Mesenteric fat pad (tissue), 1 donor: ENCODE results near the gene SNRK. TPM values are rescaled to one million over a fixed set of nuclear protein-coding genes. Genes with fewer than 3 reads are reported as not detected.

ENCODE experiments used
- DNase-seq: peaks from one replicate; pipeline ENCODE4 v3.0.0-alpha.2; 2020; ENCODE audit warnings: low spot score
- long read RNA-seq: library from polyadenylated mRNA; unstranded; transcript quantifications from one replicate; pipeline ENCODE4 v2.0.0, GENCODE V29; 2020
- total RNA-seq: library from RNA; stranded (reverse); fragmentation: NEBNext Ultra II Directional; extraction: Animal tissue kit (Norgen Biotek cat#: 25700); gene quantifications from one replicate; pipeline ENCODE4 v1.2.1, GENCODE V29; 2021
- donor health status: DM: yes; HTN: yes; CAD: no.

The SNRK gene, protein sequence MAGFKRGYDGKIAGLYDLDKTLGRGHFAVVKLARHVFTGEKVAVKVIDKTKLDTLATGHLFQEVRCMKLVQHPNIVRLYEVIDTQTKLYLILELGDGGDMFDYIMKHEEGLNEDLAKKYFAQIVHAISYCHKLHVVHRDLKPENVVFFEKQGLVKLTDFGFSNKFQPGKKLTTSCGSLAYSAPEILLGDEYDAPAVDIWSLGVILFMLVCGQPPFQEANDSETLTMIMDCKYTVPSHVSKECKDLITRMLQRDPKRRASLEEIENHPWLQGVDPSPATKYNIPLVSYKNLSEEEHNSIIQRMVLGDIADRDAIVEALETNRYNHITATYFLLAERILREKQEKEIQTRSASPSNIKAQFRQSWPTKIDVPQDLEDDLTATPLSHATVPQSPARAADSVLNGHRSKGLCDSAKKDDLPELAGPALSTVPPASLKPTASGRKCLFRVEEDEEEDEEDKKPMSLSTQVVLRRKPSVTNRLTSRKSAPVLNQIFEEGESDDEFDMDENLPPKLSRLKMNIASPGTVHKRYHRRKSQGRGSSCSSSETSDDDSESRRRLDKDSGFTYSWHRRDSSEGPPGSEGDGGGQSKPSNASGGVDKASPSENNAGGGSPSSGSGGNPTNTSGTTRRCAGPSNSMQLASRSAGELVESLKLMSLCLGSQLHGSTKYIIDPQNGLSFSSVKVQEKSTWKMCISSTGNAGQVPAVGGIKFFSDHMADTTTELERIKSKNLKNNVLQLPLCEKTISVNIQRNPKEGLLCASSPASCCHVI
- 59.1 TPM for total RNA-seq
- long read RNA-seq, full-length matches to known transcripts: 1 of 37 reads
- long read RNA-seq, partial matches to known transcripts: 18 of 37 reads
- long read RNA-seq, other reads (novel, unspliced or antisense): 18 of 37 reads

DNA sequence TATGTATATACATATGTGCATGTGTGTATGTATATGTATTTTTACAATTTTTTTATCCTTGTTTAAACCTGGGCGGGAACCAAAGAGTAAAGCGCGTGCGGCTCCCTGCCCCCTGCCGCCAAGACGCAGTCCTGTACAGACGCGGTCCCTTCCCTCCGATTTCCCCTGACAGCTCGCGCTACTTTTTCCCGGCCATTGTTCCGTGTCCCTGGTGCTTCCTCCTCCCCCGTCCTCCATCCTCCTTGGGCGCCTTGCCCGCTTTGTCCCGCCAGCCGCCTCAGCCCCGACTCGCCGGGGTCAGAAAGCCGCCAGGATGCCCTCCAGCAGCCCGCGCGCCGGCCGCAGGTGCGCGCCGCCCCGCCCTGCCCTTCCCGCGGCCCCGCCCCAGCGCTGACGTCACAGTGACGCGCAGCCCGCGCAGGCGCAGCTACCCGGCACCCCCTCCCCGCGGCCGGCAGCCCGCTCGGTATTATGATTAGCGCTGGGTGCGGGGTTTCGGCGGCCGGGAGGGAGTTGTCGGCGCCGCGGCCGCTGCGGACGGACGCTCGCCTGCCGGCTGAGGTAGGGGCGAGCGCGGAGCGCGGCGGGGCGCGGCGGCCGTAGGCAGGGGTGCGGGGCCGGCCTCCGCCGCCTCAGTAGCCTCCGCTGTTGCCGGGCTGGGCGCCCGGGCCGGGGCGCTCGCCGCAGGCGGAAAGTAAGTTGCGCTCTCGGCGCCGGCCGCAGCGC, at the start of gene SNRK:
Gene SNRK (plus strand): TSS at position 426 of the 726 bp plus-strand sequence. CDS start 16,664 bp downstream, outside the sequence.
- DNase-seq: peak; percentile 99

DNA sequence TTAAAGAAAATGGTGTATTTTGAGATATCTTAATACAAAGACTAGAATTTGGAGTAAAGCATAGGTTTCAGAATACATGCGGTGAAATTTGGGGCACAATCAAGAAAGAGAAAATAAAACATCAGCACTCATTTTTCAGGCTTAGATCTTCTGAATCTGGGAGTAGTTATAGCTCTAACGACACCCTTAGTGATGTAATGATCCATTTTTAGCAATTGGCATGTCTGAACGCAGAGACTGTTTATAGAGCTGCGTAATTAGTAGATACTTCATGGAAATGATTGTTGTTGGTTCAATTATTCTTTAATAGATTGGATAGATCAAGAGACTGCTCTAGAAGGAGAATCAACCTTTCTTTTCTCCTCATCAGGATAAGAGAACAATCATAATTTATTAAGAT, 47.5 kb upstream of the SNRK start:
- DNase-seq: no peak

DNA sequence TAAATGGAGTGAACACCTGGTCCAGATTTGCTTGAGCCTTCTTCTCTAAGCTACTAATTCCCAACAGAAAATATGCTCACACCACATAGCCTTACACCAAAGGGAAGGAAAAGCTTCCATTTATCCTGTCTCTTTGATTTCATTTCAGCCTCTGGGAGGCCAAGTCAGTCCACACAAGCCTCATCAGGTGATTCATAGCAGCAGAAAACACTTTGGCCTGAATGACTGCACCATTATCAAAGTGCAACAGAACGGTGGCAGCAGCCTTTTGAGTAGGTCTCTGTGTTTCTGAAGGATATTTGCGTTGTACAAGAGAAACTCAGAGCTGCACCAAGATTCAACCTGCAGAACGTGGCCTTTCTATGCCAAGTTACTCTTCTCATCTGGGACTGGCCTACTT, 46.6 kb upstream of the SNRK start:
- DNase-seq: no peak

DNA sequence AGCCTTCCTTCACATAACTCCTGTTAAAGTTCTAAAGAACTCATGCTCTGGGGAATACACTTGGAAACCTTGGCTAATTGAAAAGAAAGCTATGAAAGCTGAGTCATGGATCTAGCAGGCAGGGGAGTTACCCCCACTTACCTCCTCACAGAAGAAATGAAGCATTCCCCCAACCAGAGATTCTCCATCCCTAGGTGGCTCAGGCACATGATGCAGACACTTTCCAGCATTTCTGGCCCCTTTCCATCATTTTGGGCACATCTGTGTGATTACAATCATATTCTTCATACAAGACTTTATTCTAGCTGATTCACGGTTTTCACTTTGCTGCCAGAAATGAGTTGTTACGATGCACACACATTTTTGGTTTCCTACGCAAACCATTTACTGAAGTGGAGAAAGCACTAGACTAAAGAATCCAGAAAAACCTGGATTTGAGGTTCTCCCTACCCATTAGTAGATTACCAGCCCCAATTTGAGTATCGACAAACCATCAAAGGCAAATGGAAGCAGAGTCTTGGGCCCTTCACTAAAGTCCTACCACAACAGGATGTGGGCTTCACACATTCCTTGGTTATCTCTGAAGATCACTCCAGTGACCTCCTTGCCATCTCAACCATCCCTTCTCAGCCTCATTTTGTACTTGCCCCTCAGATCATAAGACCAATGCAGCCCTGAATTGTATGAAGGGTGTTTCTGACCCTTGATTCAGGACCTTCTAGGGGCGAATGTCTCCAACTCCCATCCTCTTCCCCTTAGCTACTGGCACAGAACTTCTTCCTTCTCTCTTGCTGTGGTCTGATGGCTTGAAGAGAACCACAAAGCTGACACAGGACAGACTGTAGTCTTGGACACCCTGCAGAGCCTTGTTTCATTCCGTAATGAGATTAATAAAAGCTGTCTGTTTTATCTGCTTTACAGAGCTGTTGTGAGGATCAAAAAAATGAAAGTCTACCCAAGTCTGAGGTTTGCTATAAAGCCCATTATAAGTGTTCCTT, 42.5 kb upstream of the SNRK start:
- no peak for DNase-seq

DNA sequence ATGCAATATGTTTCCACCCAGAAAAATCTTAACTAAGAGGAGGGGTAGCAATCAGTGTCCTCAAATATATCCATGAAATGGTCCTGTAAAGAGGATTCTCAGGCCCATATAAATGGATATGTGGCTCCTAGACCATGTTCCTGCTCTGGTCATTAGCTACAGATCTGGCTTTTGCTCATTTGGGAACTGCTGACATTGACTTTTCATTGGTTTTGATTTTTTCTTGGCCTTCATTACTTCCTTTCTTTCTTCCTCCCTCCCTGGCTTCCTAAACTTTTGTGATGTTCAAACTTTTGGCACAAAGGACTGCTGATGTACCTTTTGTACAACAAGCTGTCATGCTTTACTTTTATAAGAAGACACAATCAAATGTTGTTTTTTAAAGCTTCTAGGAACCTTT, 41.6 kb upstream of the SNRK start:
- no peak for DNase-seq

DNA sequence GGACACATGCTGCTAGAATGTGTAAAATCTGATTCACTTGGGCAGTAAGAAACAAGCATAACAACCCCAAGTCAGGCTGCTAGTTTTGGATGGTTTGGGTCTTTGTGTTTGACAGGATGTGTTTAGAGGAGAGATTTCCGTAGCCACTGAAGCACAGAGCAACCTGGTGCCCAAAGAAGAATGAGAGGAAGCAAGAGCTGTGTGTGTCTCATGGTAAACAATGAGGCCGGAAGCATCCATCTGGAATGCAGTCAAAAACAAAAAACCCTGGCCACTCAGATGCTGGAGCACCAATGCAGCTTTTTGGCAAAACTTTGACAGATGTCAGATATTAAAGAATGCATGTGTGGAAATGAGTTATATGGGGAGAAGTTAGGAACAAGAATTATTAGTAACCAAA, 39.4 kb upstream of the SNRK start:
- DNase-seq: no peak

DNA sequence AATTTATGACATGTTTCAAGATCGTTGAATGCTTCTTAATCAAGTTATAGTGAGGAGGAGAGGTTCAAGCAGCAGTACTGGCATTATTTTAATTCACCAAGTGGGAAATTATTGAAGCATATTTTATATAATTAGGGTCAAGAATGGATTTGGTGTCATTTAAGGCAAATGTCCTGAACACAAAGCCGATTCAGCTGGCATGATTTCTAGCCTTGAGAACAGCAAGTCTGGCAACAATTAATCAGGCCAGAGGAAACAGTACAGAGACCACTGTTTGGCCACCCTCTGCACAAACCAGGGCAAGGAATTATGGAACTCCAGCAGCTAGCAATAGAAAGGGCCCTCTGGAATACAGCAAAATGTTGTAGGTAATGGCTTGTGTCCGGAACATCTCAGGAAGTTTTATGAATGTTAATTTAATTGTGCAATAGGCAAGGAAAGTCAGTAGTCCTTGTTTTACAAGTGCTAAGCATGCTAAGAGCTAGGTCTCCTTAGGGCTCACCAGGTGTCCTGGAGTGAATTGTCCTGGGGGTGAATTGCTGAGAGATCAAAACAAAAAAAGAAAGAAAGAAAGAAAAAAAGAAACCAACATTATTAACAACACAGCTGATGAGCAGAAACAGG, 38.7 kb upstream of the SNRK start:
- DNase-seq: no peak

DNA sequence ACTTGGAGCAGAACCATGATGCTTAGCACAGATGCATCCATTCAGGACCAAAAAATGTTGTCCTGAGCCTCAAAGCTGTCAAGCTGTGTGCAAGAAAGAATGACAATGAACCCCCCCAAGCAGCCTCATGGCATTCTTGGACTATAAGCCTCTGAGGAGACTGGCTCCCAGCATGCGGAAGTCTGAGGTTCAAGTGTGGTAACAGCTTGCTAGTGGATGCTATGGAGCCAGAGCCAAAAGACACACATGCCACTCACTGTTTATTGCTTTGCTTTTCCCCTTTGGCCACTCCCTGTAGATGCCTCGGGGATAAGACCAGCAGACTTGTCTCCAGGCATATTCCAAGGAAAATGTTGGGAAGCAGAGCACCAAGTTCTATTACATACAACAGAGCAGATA, 38.2 kb upstream of the SNRK start:
- no peak for DNase-seq

DNA sequence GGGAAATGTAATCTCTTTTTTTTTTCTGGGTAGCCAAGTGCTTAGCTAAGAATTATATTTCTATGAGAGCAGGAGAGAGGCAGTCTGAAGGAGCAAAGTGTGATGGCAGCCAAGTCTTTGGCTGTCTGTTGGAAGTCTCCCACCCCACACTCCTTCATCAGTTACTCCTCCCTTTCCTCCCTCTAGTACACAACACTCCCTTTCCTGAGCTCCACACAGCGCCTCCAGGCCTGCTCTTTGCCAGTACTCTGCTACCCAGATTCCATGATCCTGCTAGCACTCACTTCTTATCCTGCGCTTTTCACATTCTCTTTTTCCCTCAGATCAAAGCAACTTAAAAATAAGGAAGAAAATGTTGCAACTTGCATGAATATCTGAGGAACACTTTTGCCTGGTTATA, 37.4 kb upstream of the SNRK start:
- DNase-seq: no peak

DNA sequence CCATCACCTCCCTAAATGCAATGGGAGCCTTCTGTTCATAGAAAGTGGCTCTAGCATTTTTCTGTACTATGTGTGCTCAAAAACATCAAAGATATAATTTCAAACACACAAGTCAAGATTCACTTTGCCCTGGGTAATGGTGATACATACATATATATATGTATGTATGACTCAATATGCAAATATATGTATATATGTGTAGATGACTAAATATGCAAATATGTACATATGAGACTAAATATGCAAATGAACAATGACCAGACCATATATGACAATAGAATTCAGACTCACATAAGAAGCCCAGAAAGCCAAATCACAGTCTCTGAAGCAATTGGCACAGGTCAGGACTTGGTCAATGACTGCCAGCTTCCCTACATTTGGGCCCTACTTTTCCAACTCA, 36.9 kb upstream of the SNRK start:
- no peak for DNase-seq

DNA sequence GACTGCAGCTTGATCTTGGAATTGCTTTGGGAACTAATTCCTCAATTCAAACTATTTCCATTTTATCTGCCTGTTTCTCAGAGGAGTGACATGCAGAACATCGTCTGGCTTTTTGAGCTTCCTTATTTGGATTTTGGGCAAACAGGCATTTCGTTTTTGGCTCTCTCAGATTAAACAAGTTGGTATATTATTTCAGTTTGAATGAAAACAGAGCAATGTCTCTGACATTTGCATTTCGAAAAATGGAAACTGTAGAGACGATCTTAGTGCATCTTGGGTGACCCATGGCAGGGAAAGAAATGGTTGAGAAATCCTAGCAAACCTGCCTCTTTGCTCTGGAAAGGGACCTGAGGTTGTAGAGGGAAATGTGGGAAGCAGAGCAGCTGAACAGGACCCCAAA, 33.0 kb upstream of the SNRK start:
- DNase-seq: no peak

DNA sequence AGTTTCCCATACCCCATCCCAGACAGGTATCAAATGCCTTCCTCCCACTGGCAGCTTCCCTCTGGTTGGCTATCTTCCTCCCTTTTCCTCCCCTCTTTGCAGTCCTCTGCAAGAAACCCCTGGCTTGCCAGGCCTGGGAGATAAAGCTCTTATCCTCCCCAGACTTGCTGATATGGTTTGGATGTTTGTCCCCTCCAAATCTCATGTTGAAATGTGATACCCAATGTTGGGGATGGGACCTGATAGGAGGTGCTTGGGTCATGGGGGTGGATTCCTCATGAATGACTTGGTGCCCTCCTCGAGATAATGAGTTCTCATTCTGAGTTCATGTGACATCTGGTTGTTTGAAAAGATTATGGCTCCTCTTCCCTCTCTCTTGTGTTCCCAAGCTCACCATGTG, 32.2 kb upstream of the SNRK start:
- DNase-seq: no peak

DNA sequence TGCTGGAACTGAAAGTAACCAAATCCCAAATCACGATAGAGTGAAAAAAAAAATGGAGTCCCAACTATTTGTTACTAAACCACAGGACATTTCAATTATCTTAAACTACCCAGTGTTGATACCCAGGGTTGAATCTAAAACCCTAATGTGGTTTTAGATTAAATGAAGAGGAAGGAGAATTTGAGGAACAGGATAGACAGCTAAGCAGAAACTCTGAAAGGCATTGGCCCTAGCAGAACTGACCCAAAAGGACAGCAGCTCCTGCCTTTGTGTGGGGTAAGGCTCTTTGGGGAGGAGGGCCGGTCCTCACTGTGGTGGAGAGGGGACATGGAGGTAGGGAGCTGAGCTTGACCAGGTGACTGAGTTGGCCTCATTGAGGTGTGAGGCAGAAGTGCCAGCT, 30.7 kb upstream of the SNRK start:
- DNase-seq: no peak

DNA sequence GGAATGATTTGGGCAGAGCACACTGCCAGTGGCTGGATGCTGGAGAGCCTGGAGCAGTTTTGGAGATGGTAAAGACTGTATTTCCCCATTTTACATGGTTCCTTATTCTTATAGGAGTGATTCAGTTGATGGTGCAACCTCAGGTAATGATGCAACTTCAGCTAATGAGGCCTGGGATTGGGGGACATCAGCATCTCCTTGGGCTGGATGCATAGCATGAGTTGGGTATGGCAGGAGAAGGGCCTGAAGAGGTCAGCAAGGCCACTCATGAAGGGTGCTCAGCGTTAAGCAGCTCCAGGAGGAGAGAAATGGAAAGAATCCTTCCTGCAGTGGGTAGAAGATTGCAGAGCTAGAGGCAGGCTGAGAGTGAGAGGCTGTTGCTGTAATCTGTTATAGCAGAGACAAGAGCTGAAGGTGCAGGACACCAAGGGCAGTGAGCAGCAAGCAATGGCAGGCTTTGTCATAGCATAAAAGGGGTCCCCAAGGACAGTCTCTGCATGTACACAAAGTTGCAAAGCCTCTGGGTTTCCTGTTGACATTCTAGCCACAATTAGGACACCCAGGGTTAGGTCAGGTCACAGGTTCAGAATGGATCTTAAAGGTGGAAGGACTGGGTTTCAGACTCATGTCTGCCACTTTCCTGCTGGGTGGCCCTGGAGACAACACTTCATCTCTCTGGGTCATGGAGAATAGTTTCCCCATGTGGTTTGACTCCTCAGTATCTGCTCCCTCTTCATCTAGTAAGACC, 29.5 kb upstream of the SNRK start:
- DNase-seq: no peak

DNA sequence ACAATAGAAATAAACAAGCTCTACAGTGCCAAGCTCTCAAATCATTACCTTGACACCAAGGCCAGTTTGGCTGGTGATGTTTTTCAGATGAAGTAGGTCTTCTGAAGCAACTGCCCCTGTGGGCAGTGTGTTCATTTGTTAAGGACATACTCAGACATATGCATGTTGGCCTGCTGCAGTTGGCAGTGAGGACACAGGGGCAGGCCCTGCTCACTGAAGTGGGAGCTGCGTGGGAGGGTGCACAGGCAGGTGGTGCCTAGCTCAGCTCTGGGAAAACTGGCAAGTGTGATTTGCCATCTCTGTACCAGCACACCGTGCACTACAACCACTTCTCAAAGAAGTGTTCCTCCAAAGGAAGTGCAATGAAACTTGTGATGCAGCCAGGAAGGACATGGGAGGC, 28.5 kb upstream of the SNRK start:
- DNase-seq: no peak

DNA sequence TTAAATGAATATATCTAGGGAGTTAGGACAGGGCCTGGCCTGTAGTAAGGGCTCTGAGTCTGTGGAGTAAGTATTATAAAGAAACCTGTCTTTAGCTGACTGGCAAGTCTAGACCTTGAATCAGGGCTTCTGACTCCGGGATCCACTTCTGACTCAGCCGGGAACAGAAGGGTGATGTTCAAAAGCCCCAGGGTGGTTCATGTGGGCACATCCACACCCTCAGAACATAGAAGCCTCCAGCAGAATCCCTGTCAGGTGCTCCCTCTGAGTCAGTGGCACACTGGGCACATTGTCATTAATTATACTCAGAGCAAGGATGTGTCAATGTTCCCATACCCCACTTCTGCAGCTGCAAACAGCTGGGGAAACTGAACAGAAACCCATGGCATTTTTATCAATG, 26.7 kb upstream of the SNRK start:
- no peak for DNase-seq

DNA sequence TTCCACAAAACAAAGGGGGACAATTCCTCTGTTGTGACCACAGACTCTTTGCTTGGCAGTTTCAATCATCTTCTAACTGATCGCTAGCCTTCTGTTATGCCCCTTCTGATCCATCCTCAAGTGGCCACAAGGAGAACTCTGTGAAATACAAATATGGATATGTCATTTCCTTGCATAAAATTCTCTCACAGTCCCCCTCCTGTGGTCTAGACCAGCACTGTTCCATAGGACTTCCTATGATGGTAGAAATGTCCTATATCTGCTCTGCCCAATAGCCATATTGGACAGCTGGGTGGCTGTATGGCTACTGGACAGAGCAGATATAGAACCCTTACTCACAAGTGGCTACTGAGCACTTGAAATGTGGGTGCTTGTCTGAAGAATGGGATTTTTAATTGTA, 25.9 kb upstream of the SNRK start:
- DNase-seq: no peak

DNA sequence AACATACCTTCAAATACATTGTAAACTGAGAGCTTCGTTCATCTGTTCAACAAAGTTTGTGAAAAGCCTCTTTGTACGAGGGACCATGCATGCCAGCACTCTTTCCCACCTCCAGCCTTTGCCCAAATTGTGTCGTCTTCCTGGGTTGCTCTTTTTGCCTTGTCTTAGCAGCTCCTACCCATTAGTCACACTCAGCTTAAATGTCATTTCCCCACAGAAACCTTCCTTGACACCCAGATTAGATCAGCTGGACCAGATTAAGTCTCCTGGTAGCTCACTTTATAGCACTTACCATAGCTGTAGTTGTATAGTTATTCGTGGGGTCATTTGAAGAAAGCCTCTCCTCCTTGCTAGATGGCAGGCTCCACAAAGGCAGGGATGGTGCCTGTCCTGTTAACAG, 24.1 kb upstream of the SNRK start:
- no peak for DNase-seq

DNA sequence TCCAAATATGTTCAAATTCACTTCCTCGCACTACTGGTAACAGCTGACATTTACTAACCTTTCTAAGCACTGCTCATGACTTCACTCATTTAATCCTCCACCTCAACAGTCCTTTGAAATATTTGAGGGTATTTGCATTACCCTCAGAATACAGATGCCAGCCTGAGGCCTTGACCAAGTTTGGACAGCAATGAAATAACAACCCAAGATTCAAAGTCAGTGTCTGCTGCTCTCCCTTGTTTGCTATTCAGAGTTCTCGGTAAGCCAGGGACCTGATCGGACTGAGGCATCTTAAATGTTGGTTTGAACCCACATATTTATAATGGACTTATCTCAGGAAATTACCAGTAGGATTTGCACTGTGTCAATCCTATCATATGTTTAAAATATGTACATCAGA, 19.9 kb upstream of the SNRK start:
- DNase-seq: no peak
